NCI-H2196 (cell line): ENCODE data around the gene NPAS2.

Experiments
- DNase-seq: peaks from one replicate; lab custom pipeline; 2025; ENCODE audit not compliant: unreplicated experiment; lab: John Stamatoyannopoulos, UW

NPAS2 gene

GRCh38 chr2:100940240-100940639 lies 120.3 kb downstream of the NPAS2 start:
- DNase-seq = no peak

DNA sequence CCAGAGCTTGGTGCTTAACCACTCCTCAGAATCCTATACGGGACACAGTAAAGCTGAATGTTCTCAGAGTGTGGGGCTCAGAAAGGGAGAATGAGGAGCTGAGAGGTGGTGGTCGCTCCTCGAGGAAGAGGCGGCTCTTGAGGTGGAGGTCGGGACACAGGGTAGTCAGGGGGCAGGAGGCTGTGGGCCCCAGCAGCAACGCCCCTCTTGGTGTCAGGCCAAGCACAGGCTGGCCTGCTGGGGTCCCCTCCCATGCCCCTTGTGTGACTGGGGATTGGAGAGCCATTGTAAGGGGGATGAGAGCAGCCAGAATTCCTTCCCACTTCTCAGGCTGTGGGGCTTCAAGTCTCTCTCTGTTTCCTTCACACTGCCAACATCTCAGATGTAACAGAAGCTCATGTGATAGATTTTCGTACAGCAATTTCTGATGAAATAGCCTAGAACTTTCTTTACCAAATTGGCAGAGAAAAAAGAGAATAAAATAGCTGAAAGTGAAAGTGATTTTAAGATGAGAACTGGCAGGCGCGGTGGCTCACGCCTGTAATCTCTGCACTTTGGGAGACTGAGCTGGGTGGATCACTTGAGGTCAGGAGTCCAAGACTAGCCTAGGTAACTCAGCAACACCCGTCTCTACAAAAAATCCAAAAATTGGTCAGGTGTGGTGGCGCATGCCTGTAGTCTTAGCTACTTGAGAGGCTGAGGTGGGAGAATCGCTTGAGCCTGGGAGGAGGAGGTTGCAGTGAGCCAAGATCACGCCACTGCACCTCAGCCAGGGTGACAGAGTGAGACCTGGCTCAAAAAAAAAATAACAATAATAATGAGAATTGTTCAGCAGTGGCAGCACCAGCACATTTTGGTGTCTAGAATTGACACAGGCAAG lies 121.1 kb downstream of the NPAS2 start:
- DNase-seq = no peak

DNA sequence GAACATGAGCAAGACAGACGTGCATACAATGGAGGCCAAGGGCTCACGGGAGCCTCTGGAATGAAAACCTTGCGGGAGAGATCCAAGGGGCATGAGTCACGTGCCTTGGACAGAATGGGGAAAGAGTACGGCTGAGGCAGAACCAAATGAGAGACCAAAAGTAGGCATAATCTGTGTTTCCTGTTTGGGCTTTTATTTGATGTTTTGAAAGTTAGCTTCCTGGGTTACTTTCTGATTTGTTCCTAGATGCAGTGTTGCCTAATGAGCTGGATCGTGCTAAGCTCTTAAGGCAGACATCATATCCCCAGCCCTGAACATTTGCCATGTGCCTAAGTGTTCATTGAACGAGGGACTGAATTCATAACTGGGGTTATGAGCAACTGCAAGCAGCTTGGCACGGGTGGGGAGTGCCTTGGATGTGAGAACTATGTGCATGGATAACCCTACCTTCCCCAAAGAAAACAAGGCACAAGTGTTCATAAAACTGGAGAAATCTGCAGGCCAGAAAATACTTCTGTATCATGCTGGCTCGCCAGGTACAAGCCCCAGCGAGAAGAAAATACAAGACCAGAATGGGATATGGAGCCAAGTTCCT lies 121.8 kb downstream of the NPAS2 start:
- no peak for DNase-seq

DNA sequence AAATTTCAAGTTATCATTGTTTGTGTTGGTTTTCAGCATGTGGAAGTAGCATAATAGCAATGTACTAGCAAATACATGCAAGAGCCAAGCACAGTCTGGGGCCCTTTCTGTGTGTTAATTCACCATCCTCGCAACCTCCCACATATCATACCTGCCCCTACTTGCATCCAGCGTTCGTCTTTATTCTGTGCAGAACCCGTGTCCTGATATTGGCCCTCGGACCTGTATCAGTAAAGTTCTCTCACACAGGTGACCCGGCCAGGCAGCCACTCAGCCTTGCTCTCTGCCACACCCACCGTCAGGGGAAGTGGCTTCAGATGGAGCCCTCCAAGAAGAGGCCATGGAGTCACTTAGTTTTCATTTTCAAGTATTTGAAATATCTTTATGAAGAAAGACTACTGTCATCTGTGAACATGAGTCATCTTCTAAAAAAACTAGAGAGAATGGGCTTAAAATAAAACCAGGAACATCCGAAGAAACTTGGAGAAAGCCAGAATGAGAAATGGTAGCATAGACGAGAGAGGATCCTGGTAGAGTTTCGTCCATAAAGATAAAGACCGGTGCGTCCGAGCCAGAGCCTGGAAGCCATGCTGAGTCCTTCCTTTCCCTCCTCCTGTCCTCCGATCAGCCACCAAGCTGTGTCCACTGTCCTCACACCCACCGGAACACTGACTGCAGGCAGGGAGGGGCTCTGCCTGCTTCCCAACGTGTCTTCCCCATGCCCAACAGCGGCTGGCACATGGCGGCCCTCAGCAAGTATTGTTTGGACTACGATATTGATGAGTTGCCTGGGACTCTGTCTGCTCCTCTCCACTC lies 124.9 kb downstream of the NPAS2 start:
- no peak for DNase-seq

DNA sequence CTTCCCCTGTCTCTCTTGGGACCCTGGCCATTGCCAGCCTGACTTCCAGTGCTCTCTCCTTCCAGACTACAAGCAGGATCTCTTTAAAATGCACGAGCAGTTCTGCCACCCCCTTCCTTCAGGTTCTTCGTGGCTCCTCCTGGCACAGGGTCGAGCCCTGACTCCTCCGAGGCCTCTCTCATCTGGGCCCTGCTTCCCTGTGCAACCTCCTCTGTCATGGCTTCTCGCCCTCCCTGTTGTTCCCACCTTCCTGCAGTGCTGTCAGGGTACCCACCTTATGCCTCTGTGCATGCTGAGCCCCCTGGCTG lies 125.4 kb downstream of the NPAS2 start:
- DNase-seq = no peak

DNA sequence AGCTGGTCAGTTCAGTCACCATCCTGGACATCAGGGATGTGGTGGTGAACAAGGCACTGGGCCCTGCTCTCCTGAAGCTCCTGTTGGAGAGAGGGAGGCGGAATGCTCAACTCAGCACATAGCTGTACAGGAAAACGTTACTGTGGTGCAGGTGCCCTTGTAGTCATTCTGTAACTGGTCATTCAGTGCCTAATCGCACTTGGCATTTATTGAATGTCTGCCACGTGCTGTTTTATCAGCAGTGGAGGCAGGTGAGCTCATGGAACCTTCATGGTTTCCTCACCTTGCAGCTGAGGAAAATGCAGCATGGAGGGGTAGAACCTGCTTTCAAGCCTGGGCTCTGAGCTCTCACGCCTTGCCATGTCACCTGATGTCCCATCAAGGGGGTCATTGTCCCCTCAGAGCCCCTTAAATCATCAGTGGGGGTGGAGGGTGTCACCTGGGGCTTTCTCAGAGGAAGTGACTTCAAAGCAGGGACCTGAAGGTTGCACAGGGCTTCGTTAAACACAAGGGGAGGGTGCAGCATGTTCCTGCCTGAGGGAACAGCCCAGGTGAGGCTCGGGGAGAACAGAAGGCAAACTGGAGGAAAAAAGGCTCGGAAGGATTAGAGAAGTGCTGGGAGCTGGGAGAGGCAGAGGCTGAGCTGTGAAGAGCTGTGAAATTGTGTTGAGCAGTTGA lies 126.1 kb downstream of the NPAS2 start:
- DNase-seq = no peak

DNA sequence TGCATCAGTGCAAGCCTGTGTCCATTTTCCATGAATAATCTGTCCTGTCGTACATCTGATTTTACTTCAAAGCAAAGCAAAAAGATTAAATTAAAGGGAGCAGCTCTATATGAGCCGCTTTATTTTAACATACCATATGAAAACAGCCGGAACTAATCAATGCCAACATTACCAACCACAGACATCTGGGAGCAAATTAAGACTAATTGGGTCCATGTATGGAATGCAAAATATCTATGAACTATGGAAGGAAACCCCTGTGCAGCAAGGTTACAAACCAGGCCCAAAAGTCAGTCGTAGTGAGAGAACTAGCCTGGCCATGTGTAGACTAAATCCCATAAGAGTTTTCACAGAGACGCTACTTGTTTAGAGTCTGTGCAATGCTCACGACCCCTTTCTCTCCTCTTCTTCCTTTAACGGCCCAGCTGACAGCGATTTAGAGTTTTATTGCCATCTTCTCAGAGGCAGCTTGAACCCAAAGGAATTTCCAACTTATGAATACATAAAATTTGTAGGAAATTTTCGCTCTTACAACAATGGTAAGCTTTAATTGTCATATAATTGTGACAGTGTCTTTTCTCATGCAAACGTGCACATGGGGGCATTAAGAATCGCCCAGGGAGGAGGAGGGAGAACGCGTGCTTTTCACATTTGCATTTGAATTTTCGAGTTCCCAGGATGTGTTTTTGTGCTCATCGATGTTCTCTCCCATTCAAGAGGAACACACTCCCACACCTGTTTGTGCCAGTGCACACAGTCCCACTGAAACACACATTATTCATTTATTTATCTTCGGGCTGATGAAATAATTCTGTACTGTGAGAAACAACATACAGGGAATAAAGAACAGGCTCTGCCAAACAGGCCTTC lies 129.2 kb downstream of the NPAS2 start:
- no peak for DNase-seq

- no peak for DNase-seq
These were observed 132.6 kb downstream of the NPAS2 start for GRCh38 chr2:100952512-100952911.

- no peak for DNase-seq
These were observed 133.6 kb downstream of the NPAS2 start for GRCh38 chr2:100953406-100954043.

GRCh38 chr2:100954044-100954420 lies 134.1 kb downstream of the NPAS2 start:
- no peak for DNase-seq

DNA sequence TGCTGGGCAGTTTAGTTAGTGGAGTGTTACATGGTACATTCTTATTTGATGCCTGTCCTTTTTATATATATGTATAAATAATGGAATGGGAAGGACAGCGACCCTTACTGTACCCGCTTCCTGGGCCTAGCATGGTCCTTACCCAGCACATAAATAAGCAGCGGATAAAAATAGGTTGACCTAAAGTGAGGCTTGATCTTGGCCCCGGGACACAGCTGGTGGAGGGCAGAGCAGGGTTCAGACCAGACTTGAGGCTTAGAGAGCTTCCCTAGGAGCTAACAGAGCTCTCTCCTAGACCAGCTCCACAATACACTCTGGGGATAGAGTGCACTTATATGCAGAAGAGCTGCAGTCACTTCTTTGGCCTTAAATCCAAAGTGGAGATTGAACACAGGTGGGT lies 135.3 kb downstream of the NPAS2 start:
- DNase-seq = no peak

DNA sequence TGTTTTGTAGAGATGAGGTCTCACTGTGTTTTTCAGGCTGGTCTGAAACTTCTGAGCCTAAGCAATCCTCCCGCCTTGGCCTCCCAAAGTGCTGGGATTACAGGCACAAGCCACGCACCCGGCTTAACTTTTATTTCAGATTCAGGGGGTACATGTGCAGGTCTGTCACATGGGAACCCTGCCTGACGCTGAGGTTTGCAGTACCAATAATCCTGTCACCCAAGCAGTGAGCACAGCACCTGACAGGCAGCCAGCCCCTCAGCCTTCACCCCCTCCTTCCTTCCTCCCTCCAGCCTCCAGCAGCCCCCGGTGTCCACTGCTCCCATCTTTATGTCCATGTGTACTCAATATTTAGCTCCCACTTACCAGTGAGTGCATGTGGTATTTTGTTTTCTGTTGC lies 136.1 kb downstream of the NPAS2 start:
- no peak for DNase-seq

DNA sequence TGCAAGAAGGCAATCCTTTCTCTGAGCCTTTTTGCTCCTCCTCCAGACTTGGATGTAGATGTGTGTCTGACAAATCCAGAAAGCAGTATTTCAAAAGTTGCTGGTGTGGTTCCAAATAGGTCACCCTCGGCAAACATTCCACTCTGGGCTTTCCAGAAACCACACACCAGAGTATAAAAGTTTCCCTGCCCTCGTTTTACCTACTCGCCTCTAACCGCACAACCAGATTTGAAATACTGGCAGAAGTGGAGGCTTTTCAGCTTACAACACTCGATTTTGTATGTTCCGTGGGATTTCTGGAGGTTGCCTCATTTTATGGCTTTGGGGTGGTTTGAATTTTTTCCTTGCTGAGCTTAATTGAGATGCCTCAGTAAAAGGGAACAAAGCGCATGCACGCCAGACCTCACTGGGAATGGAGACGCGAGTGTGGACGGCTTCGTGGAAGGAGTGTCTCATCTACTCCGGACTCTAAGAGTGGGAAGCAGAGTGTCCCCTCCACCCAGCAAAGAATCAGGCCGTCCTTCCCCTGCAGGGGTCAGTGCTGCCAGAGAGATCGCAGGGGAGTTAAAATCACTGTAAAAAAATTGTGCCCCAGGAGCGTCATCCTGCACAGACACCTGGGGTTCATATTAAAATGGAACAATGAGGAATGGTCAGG lies 138.2 kb downstream of the NPAS2 start:
- no peak for DNase-seq

DNA sequence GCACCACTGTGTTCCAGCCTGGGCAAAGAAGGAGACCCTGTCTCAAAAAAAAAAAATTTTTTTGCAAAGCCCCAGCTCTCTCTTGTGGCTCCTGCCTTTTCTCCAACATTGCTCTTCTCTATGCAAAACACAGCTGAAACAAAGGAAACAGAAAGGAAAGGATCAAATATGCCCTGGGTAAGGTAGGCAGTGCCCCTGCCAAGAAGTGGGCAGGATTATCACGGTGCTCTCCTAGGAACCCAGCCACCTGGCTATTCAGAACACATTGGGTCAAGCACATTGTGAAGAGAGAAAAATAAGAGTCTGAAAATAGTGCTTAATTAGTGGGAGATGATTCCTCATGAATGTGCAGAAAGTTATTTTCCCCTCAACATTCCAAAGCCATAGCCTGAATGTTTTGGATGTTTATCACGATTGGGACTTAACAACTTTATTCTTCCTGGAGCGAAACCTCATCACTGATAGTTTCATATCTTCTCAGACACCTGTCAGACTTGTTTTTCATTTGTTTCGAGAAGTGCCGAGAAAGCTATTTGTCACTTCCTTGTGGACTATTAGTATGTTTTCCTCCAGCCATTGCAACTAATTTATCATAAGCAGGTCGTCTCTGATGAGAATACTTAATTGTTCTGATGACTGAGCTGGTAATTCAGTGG lies 139.4 kb downstream of the NPAS2 start:
- DNase-seq = no peak

GRCh38 chr2:100960688-100961087 lies 140.7 kb downstream of the NPAS2 start:
- no peak for DNase-seq

DNA sequence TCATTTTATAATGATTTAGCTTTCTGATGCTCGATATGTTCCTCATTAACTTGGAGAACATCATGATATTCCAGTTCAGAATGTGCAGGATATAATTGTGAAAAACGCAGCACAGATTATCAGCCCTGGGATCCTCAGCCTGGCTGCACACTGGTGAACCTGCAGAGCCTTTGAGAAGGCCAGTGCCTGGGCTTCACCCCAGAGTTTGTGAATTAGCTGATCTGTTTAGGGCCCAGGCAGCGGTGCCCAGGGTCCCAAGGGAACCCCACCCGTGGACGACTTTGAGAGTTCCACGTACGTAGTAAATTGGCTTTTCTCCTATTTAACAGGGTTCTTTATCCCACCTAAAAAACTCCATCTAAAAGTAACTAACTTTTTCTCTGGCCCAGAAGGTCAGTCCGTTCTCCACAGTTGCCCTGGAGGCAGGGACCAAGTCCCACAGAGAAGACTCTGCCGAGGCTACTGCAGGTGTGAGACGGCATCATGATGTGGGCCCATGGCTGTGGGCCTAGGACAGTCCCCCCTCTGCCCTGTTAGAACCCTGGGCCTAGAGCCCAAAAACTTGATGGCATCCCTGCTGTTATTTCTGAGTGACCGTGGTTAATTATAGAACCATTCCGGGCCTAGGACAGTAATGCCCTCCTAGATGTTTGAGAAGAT lies 142.6 kb downstream of the NPAS2 start:
- no peak for DNase-seq

GRCh38 chr2:100963026-100963375 lies 143.1 kb downstream of the NPAS2 start:
- no peak for DNase-seq

DNA sequence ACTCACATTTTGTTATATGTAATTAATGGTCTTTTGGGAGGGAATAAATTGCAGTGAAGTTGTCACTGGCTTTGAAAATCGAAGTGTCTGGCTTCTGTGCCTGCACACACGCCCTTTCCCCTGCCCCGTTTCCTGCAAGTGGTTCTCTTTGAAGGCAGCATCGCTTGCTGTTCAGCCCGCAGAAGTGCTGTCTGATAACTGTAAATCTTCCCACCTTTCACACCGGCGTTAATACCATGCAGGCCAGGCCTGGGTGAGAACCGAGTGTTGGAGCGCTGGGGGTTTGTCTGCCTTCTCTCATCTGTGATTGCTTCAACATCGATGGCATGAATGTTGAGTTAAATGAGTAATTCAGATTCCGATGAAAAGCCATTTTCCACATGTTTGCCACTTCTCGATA lies 144.3 kb downstream of the NPAS2 start:
- DNase-seq = no peak
